Activated CD8-positive, alpha-beta memory T cell treated with anti-CD3 and anti-CD28 coated beads, Interleukin-2, amount 50 U/mL, for 4 hours (primary cell): ENCODE measurements around the gene ADGRF1.
"Not testable (repeated sequence)": the region's sequence is repeated elsewhere in the genome, so short reads cannot be mapped to it uniquely, and the experiment has no call there.

Experiments
- DNase-seq: peaks from one replicate; pipeline ENCODE4 v3.0.0-alpha.2; 2020

Gene ADGRF1

GRCh38 chr6:47019941-47020340, 22.2 kb downstream of the ADGRF1 start:
- DNase-seq = no peak

- no peak for DNase-seq
Measured at GRCh38 chr6:47016909-47017308, 25.2 kb downstream of the ADGRF1 start.

GRCh38 chr6:47016261-47016660, 25.9 kb downstream of the ADGRF1 start:
- no peak for DNase-seq

- no peak for DNase-seq
Measured at GRCh38 chr6:47014401-47014800, 27.7 kb downstream of the ADGRF1 start.

GRCh38 chr6:47009583-47009982, 32.5 kb downstream of the ADGRF1 start:
- DNase-seq = no peak

GRCh38 chr6:47008397-47008763, 33.8 kb downstream of the ADGRF1 start:
- no peak for DNase-seq

GRCh38 chr6:47007657-47008396, 34.3 kb downstream of the ADGRF1 start:
- no peak for DNase-seq

- DNase-seq = no peak
Measured at GRCh38 chr6:47005486-47005885, 36.6 kb downstream of the ADGRF1 start.

- DNase-seq = no peak
Measured at GRCh38 chr6:47004463-47004862, 37.7 kb downstream of the ADGRF1 start.

GRCh38 chr6:47000842-47001241, 41.3 kb downstream of the ADGRF1 start:
- no peak for DNase-seq

GRCh38 chr6:46998436-46999017, 43.6 kb downstream of the ADGRF1 start:
- DNase-seq = no peak

GRCh38 chr6:46997646-46998045, 44.5 kb downstream of the ADGRF1 start:
- no peak for DNase-seq

- DNase-seq = no peak
Measured at GRCh38 chr6:46996860-46997641, 45.1 kb downstream of the ADGRF1 start.

GRCh38 chr6:46994933-46995332, 47.2 kb downstream of the ADGRF1 start:
- no peak for DNase-seq

- no peak for DNase-seq
Measured at GRCh38 chr6:46993846-46994245, 48.3 kb downstream of the ADGRF1 start.

- not testable (repeated sequence) for DNase-seq
Measured at GRCh38 chr6:46992391-46992790, 49.7 kb downstream of the ADGRF1 start.

GRCh38 chr6:46990818-46991510, 51.2 kb downstream of the ADGRF1 start:
- not testable (repeated sequence) for DNase-seq

GRCh38 chr6:46990031-46990644, 52.0 kb downstream of the ADGRF1 start:
- no peak for DNase-seq

GRCh38 chr6:46989398-46989797, 52.7 kb downstream of the ADGRF1 start:
- no peak for DNase-seq

GRCh38 chr6:46985943-46986342, 56.2 kb downstream of the ADGRF1 start:
- DNase-seq = no peak

GRCh38 chr6:46983007-46983411, 59.1 kb downstream of the ADGRF1 start:
- no peak for DNase-seq

GRCh38 chr6:46979206-46979605, 62.9 kb downstream of the ADGRF1 start:
- no peak for DNase-seq

- no peak for DNase-seq
Measured at GRCh38 chr6:46974786-46975185, 67.3 kb downstream of the ADGRF1 start.
